HCT116 (cell line): ENCODE measurements around the gene NXPH1. TPM values are rescaled to one million over a fixed set of nuclear protein-coding genes. Genes with fewer than 3 reads are reported as not detected.

Experiments
- ATF3 ChIP-seq: IDR thresholded peaks from 2 replicates; pipeline ENCODE4 v1.6.1; 2012
- FOSL1 ChIP-seq: IDR thresholded peaks from 2 replicates; pipeline ENCODE4 v1.6.1; 2012; ENCODE audit warnings: low read depth
- REST ChIP-seq: IDR thresholded peaks from 2 replicates; pipeline ENCODE4 v1.6.1; 2012; ENCODE audit warnings: low read depth
- SRF ChIP-seq: IDR thresholded peaks from 2 replicates; pipeline ENCODE4 v1.6.1; 2012; ENCODE audit warnings: low read depth
- ZBTB33 ChIP-seq: IDR thresholded peaks from 2 replicates; pipeline ENCODE4 v1.6.1; 2011; ENCODE audit warnings: mild to moderate bottlenecking, low read length, moderate library complexity; ENCODE audit not compliant: insufficient replicate concordance; ENCODE audit errors: extremely low read depth
- total RNA-seq: library from RNA; stranded (reverse); gene quantifications from one replicate; pipeline ENCODE4 v1.2.1, GENCODE V29; 2021; ENCODE audit not compliant: unreplicated experiment
- TF ChIP-seq, protein P1 (sequence below), 3 experiments: fragments of 200-600 bp in 1 of 3; sonication (generic) in 1 of 3; IDR thresholded peaks in 2 of 3; conservative IDR thresholded peaks in 1 of 3; 2 replicates each; pipeline ENCODE4 v1.5.1; 2012 to 2017; ENCODE audit warnings: low read depth in 2 of 3, low read length in 2 of 3, antibody characterized with exemption in 1 of 3, borderline replicate concordance in 1 of 3, control low read depth in 1 of 3, mild to moderate bottlenecking in 1 of 3, mixed read lengths in 1 of 3, mixed run types in 1 of 3, moderate library complexity in 1 of 3; ENCODE audit not compliant: insufficient read depth in 1 of 3

Gene NXPH1
- total RNA-seq, 1 experiment from 2014 or later: 0.17 TPM

DNA sequence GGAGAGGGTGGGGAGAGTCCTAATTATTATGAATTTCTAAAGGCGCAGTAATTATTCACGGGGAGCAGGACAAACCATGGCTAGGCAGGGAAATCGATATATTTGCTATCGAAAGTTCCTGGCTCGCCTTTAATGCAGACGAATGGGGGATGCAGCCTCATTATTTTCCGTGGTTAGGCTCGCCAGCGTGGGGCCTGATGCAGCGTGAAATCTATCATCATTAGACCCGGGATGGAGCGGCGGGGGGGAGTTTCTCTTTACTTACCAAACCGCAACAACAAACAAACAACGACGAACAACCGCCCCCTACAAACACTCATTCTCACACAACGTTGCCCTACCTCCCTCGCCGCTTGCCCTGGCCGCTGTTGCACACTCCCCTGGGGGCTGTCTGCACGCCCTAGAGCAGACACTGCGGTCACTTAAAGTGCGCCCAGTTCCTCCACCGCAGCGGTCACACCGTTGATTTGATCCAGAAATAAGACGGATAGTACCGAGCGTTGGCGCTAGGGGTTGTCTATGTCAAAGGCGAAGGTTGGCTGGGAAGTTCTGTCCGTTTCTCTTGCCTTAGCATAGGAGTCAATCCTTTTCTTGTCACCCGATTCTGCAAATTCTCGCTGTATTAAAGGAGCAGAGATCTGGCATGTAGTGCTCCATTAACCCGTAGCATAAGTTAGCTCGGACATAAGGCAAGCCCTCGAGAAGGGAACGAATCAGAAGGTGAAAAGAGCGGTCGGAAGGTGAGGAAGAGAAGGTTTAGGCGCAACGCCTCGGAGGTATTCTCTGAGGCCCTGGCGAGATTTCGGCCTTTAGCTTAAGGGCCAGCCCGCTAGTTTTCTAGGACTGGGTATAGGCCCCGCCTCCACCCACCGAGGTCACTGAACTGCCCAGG is 10.4 kb downstream of the NXPH1 start (continued):
- no peak for TF ChIP-seq REST
- no peak for TF ChIP-seq ZBTB33
- no peak for TF ChIP-seq ATF3
- TF ChIP-seq, protein P1, sequence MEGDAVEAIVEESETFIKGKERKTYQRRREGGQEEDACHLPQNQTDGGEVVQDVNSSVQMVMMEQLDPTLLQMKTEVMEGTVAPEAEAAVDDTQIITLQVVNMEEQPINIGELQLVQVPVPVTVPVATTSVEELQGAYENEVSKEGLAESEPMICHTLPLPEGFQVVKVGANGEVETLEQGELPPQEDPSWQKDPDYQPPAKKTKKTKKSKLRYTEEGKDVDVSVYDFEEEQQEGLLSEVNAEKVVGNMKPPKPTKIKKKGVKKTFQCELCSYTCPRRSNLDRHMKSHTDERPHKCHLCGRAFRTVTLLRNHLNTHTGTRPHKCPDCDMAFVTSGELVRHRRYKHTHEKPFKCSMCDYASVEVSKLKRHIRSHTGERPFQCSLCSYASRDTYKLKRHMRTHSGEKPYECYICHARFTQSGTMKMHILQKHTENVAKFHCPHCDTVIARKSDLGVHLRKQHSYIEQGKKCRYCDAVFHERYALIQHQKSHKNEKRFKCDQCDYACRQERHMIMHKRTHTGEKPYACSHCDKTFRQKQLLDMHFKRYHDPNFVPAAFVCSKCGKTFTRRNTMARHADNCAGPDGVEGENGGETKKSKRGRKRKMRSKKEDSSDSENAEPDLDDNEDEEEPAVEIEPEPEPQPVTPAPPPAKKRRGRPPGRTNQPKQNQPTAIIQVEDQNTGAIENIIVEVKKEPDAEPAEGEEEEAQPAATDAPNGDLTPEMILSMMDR (IDR thresholded peaks at IDR 0.05 in 2 of 3, conservative IDR thresholded peaks at IDR 0.05 in 1 of 3; ENCODE audit: borderline replicate concordance in 1 of 3, insufficient read depth in 1 of 3, low read depth in 2 of 3, low read length in 2 of 3): no peak
- no peak for TF ChIP-seq SRF
- no peak for TF ChIP-seq FOSL1
- TF ChIP-seq, all 23 proteins: peak for 0
